HepG2 (cell line): Measurements from ENCODE around the gene CHST1.

ENCODE experiments used
- CTCF ChIP-seq: sonication (generic); formaldehyde crosslinking; IDR thresholded peaks from 2 replicates; pipeline ENCODE4 v1.5.0; 2020; ENCODE audit warnings: mild to moderate bottlenecking, missing genetic modification reagents, moderate library complexity
- HNRNPUL1 ChIP-seq: fragments of 200-400 bp; formaldehyde crosslinking; IDR thresholded peaks from 2 replicates; pipeline ENCODE4 v1.6.1; 2017; ENCODE audit warnings: low read depth, mild to moderate bottlenecking, low read length, moderate library complexity
- YY1 ChIP-seq: IDR thresholded peaks from 2 replicates; pipeline ENCODE4 v1.6.1; 2011; ENCODE audit warnings: low read length, low read depth, moderate library complexity, mild to moderate bottlenecking; ENCODE audit not compliant: insufficient read depth, insufficient replicate concordance
- ZBTB7A ChIP-seq: sonication (generic); formaldehyde crosslinking; IDR thresholded peaks from 2 replicates; pipeline ENCODE4 v1.8.0; 2022; ENCODE audit warnings: mild to moderate bottlenecking, missing genetic modification reagents
- ZNF274 ChIP-seq: sonication (generic); formaldehyde crosslinking; IDR thresholded peaks from 2 replicates; pipeline ENCODE4 v1.5.1; 2020; ENCODE audit warnings: mild to moderate bottlenecking, missing genetic modification reagents
- TF ChIP-seq, protein P1 (sequence below): fragments of 450-650 bp; IDR thresholded peaks from 2 replicates; pipeline ENCODE4 v1.6.1; 2017

GRCh38 chr11:45655347-45655756 lies 10.1 kb downstream of the CHST1 start:
- TF ChIP-seq ZNF274 (CRISPR knock-in tag): no peak
- no peak for TF ChIP-seq YY1
- no peak for TF ChIP-seq HNRNPUL1
- TF ChIP-seq, protein P1, sequence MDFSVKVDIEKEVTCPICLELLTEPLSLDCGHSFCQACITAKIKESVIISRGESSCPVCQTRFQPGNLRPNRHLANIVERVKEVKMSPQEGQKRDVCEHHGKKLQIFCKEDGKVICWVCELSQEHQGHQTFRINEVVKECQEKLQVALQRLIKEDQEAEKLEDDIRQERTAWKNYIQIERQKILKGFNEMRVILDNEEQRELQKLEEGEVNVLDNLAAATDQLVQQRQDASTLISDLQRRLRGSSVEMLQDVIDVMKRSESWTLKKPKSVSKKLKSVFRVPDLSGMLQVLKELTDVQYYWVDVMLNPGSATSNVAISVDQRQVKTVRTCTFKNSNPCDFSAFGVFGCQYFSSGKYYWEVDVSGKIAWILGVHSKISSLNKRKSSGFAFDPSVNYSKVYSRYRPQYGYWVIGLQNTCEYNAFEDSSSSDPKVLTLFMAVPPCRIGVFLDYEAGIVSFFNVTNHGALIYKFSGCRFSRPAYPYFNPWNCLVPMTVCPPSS: no peak
- TF ChIP-seq CTCF (CRISPR knock-in tag): peak; percentile 93
- TF ChIP-seq ZBTB7A (CRISPR knock-in tag): no peak
